COR-L47 (cell line): Measurements from ENCODE around the gene SGCD.
"Not testable (repeated sequence)": the region's sequence is repeated elsewhere in the genome, so short reads cannot be mapped to it uniquely, and the experiment has no call there.

Experiments used
- DNase-seq: peaks from one replicate; lab custom pipeline; 2025; lab: John Stamatoyannopoulos, UW

Gene SGCD

GRCh38 chr5:156628421-156628820, 301.5 kb downstream of the SGCD start:
- DNase-seq = no peak

GRCh38 chr5:156631005-156631404, 304.0 kb downstream of the SGCD start:
- no peak for DNase-seq

GRCh38 chr5:156634301-156634700, 307.3 kb downstream of the SGCD start:
- DNase-seq = no peak

- no peak for DNase-seq
Measured at GRCh38 chr5:156640691-156641241, 313.8 kb downstream of the SGCD start.

GRCh38 chr5:156641686-156642085, 314.7 kb downstream of the SGCD start:
- DNase-seq = no peak

GRCh38 chr5:156647034-156647451, 320.1 kb downstream of the SGCD start:
- no peak for DNase-seq

GRCh38 chr5:156654444-156654843, 327.5 kb downstream of the SGCD start:
- no peak for DNase-seq

GRCh38 chr5:156655732-156656131, 328.8 kb downstream of the SGCD start:
- no peak for DNase-seq

- not testable (repeated sequence) for DNase-seq
Measured at GRCh38 chr5:156664832-156665231, 337.9 kb downstream of the SGCD start.

- not testable (repeated sequence) for DNase-seq
Measured at GRCh38 chr5:156666686-156667085, 339.7 kb downstream of the SGCD start.

- DNase-seq = no peak
Measured at GRCh38 chr5:156667616-156668015, 340.7 kb downstream of the SGCD start.

GRCh38 chr5:156669416-156669815, 342.5 kb downstream of the SGCD start:
- DNase-seq = no peak

- DNase-seq = no peak
Measured at GRCh38 chr5:156670615-156671014, 343.7 kb downstream of the SGCD start.

- DNase-seq = no peak
Measured at GRCh38 chr5:156675395-156675794, 348.4 kb downstream of the SGCD start.

GRCh38 chr5:156677963-156678362, 351.0 kb downstream of the SGCD start:
- DNase-seq = no peak

GRCh38 chr5:156678484-156678883, 351.5 kb downstream of the SGCD start:
- no peak for DNase-seq

- DNase-seq = no peak
Measured at GRCh38 chr5:156680831-156681230, 353.9 kb downstream of the SGCD start.

- no peak for DNase-seq
Measured at GRCh38 chr5:156681265-156681664, 354.3 kb downstream of the SGCD start.

GRCh38 chr5:156682971-156683370, 356.0 kb downstream of the SGCD start:
- DNase-seq = no peak

- DNase-seq = no peak
Measured at GRCh38 chr5:156683509-156683908, 356.5 kb downstream of the SGCD start.

- no peak for DNase-seq
Measured at GRCh38 chr5:156684216-156684615, 357.3 kb downstream of the SGCD start.

- no peak for DNase-seq
Measured at GRCh38 chr5:156685481-156685880, 358.5 kb downstream of the SGCD start.

- DNase-seq = no peak
Measured at GRCh38 chr5:156686380-156686779, 359.4 kb downstream of the SGCD start.

- DNase-seq = no peak
Measured at GRCh38 chr5:156686796-156687195, 359.8 kb downstream of the SGCD start.

- no peak for DNase-seq
Measured at GRCh38 chr5:156687514-156687913, 360.6 kb downstream of the SGCD start.
